Measurements from ENCODE around the gene ARL15.

Gene ARL15

DNA sequence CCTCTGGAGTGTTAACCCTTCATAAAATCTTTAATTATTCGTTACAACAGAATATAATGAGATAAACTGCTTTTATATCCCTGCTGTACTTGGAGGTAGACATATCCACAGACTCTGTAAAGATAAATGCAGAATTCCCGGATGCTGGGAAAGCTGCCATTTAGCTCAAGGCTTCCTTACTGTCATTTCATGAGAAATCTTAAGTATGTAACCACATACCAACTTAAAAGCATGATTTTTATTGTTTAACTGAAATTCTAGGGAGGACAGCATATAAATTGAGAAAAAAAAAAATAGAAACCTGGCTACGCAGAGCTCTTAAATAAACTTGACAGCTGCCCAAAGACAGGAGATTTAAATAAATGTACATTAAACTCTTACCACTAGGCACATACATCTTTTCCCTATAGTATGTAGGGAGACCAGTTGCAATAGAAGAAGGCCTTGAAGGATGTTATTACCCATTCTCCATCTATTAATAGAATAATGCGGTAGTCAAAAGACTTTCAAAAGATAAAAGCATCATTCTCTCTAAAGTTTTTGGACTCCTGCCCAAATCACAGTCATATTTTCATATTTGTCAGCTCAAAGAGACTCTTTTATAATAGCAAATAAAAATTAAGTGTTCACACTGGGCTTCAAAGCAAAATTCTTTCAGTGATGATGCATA lies 376.1 kb downstream of the ARL15 start:
- Histone ChIP-seq H3K4me3 (replicated peaks; ENCODE audit: insufficient read depth, low read length) (no peak overlapping the region), H3K27me3 (ENCODE audit: insufficient read depth, poor library complexity, severe bottlenecking) (no peaks in the 10 kb centered on the region), H3K27ac (replicated peaks) (no peak overlapping the region)
- TF ChIP-seq POLR2AphosphoS5 (IDR thresholded peaks at IDR 0.05; ENCODE audit: low read depth) (no peak), REST (IDR thresholded peaks at IDR 0.05; ENCODE audit: insufficient replicate concordance, low read depth) (no peak), SPI1 (IDR thresholded peaks at IDR 0.05; ENCODE audit: borderline replicate concordance, low read depth) (no peak), GABPA (IDR thresholded peaks at IDR 0.05; ENCODE audit: low read depth) (no peak), CTCF (IDR thresholded peaks at IDR 0.05; ENCODE audit: insufficient read depth, low read length) (no peak)
- no peak for DNase-seq (ENCODE audit: low read depth in 1 of 2, low spot score in 1 of 2)

DNA sequence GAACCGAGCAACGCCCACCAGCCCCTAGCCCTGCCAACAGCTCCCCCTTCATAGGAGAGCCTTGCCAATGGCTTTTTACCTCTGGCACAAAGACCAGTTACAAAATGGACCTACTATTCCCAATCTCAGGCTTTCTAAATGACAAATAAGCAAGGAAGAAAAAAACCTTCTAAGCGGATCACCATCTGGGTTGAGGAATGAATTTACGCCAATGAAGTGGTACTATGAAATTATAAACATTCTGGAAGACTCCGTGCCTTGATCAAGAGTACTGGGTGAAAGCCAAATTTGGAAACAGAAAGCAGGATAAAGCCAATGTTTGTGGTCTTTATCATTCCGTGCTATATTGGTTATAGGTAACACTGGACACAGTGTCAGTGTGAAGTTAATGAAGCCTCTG lies 378.0 kb downstream of the ARL15 start:
- no peaks in the 10 kb centered on the region for H3K27me3 ChIP-seq (ENCODE audit: insufficient read depth, poor library complexity, severe bottlenecking)

DNA sequence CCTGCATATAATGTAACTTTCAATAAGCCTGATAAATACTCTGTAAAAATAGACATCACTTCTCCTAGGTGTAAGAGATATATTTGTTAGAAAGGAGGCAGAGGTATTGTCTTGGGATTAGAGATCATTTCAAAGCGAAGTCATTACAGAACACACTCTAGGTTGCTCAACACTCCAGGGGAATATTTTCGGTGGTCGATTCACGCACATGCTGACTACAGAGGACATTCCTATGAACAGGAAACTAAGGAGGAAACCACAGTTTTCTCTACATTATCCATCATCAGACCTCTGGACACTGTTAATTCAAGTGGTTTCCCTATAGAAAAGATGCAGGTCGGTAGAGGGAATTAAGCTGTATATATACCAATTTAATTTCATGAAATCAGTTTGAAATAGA lies 379.9 kb downstream of the ARL15 start:
- Histone ChIP-seq H3K27ac (replicated peaks) (no peak overlapping the region), H3K4me3 (replicated peaks; ENCODE audit: insufficient read depth, low read length) (no peak overlapping the region), H3K27me3 (ENCODE audit: insufficient read depth, poor library complexity, severe bottlenecking) (no peaks in the 10 kb centered on the region)
- DNase-seq (ENCODE audit: low read depth in 1 of 2, low spot score in 1 of 2), result no peak
- TF ChIP-seq REST (IDR thresholded peaks at IDR 0.05; ENCODE audit: insufficient replicate concordance, low read depth), result no peak
- no peak for TF ChIP-seq SPI1 (IDR thresholded peaks at IDR 0.05; ENCODE audit: borderline replicate concordance, low read depth)
- no peak for TF ChIP-seq CTCF (IDR thresholded peaks at IDR 0.05; ENCODE audit: insufficient read depth, low read length)
- TF ChIP-seq POLR2AphosphoS5 (IDR thresholded peaks at IDR 0.05; ENCODE audit: low read depth), result no peak
- no peak for TF ChIP-seq GABPA (IDR thresholded peaks at IDR 0.05; ENCODE audit: low read depth)

More for the DNA sequence above, 378.0 kb downstream of the ARL15 start:
- TF ChIP-seq POLR2AphosphoS5 (IDR thresholded peaks at IDR 0.05; ENCODE audit: low read depth), result no peak
- no peak for TF ChIP-seq CTCF (IDR thresholded peaks at IDR 0.05; ENCODE audit: insufficient read depth, low read length)
- Histone ChIP-seq H3K27ac (replicated peaks) (no peak overlapping the region), H3K4me3 (replicated peaks; ENCODE audit: insufficient read depth, low read length) (no peak overlapping the region)
- DNase-seq (ENCODE audit: low read depth in 1 of 2, low spot score in 1 of 2), result no peak

DNA sequence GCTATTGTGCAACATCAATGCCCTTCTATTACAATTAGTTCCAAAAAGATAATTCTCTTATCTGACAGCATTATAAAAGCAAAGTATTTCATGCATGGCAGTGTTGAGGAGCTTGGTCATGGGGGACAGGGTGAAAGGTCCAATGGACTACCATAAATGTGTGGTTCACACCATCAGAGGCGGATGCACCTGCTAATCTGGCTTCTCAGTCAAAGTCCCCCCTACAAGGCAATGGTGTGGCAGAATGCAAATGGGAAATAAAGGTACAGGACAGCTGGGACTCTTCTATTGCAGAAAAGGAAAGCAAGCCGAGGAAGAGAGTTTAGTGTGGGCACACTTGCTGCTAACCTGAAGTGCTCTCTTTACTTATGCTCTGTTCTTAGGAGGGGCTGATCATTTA lies 380.8 kb downstream of the ARL15 start:
- Histone ChIP-seq H3K27me3 (ENCODE audit: insufficient read depth, poor library complexity, severe bottlenecking) (no peaks in the 10 kb centered on the region), H3K27ac (replicated peaks) (no peak overlapping the region), H3K4me3 (replicated peaks; ENCODE audit: insufficient read depth, low read length) (no peak overlapping the region)
- no peak for DNase-seq (ENCODE audit: low read depth in 1 of 2, low spot score in 1 of 2)
- TF ChIP-seq CTCF (IDR thresholded peaks at IDR 0.05; ENCODE audit: insufficient read depth, low read length) (no peak), SPI1 (IDR thresholded peaks at IDR 0.05; ENCODE audit: borderline replicate concordance, low read depth) (no peak), GABPA (IDR thresholded peaks at IDR 0.05; ENCODE audit: low read depth) (no peak), REST (IDR thresholded peaks at IDR 0.05; ENCODE audit: insufficient replicate concordance, low read depth) (no peak), POLR2AphosphoS5 (IDR thresholded peaks at IDR 0.05; ENCODE audit: low read depth) (no peak)
